GM12878 (cell line): ENCODE results near the gene MAGI2.

Experiments used
- ASH2L ChIP-seq: fragments of 300-600, 200-600 bp; sonication (generic); IDR thresholded peaks from 2 replicates; pipeline ENCODE4 v1.6.1; 2017; ENCODE audit warnings: low read depth, mild to moderate bottlenecking, borderline replicate concordance
- BCL11A ChIP-seq: IDR thresholded peaks from 2 replicates; pipeline ENCODE4 v1.6.1; 2011; ENCODE audit warnings: low read depth, low read length
- CTCF ChIP-seq, 3 experiments: IDR thresholded peaks in 2 of 3; conservative IDR thresholded peaks in 1 of 3; 2 replicates each; pipeline ENCODE4 v1.5.1; 2011; ENCODE audit warnings: low read depth in 3 of 3, low read length in 3 of 3, mild to moderate bottlenecking in 3 of 3, control low read depth in 2 of 3, moderate library complexity in 2 of 3, inconsistent platforms in 1 of 3, mixed read lengths in 1 of 3; ENCODE audit not compliant: control insufficient read depth in 2 of 3, insufficient read depth in 1 of 3; ENCODE audit errors: extremely low read depth in 1 of 3
- NRF1 ChIP-seq: conservative IDR thresholded peaks from 2 replicates; pipeline ENCODE4 v1.6.1; 2011; ENCODE audit warnings: mild to moderate bottlenecking, low read depth, low read length, improper control_type of control experiment
- PKNOX1 ChIP-seq: fragments of 450-650 bp; IDR thresholded peaks from 2 replicates; pipeline ENCODE4 v1.6.1; 2016; ENCODE audit warnings: mild to moderate bottlenecking
- POLR2AphosphoS5 ChIP-seq: IDR thresholded peaks from 2 replicates; pipeline ENCODE4 v1.6.1; 2011; ENCODE audit warnings: mild to moderate bottlenecking, low read length, inconsistent platforms
- RELA ChIP-seq: fragments of 450-650 bp; IDR thresholded peaks from 2 replicates; pipeline ENCODE4 v1.8.0; 2014; ENCODE audit warnings: borderline replicate concordance; ENCODE audit not compliant: partially characterized antibody
- ZBTB40 ChIP-seq: fragments of 450-650 bp; IDR thresholded peaks from 2 replicates; pipeline ENCODE4 v1.6.1; 2016; ENCODE audit warnings: mild to moderate bottlenecking, moderate library complexity, borderline replicate concordance
- ZNF274 ChIP-seq: IDR thresholded peaks from one replicate; pipeline ENCODE4 v1.8.0; 2011; ENCODE audit not compliant: insufficient read length, insufficient read depth

- TF ChIP-seq POLR2AphosphoS5 (no peak), PKNOX1 (no peak), ASH2L (no peak), ZNF274 (no peak), BCL11A (no peak), CTCF (IDR thresholded peaks at IDR 0.05 in 2 of 3, conservative IDR thresholded peaks at IDR 0.05 in 1 of 3; ENCODE audit: control insufficient read depth in 2 of 3, extremely low read depth in 1 of 3, insufficient read depth in 1 of 3, low read depth in 3 of 3, low read length in 3 of 3) (no peak), ZBTB40 (no peak), NRF1 (no peak), RELA (no peak)
These were observed 816.7 kb downstream of the MAGI2 start for GRCh38 chr7:78636727-78637126.
